IMR-90 (cell line): ENCODE results near the gene DNAJC13. TPM values are rescaled to one million over a fixed set of nuclear protein-coding genes. Genes with fewer than 3 reads are reported as not detected.

ENCODE experiments used
- ATAC-seq: fragments of 200-7000 bp; cut with Tn5 transposase; 2 replicates; pipeline ENCODE4 v1.9.1; 2020; ENCODE audit warnings: low read depth, mild to moderate bottlenecking, moderate library complexity
- BruUV-seq: library from RNA; stranded (reverse); fragments of 400-500 nt; replicated peaks from 2 replicates; lab custom pipeline; 2021; lab: Mats Ljungman, UMichigan
- CTCF ChIA-PET: fragments of 300-600 bp; formaldehyde crosslinking; extraction: SDS; loops from one replicate; lab custom pipeline; 2021; ENCODE audit warnings: antibody characterized with exemption; lab: Yijun Ruan, JAX
- POLR2A ChIA-PET: fragments of 300-600 bp; sonication (Branson Sonifier 250); formaldehyde crosslinking; loops from one replicate; lab custom pipeline; 2022; ENCODE audit warnings: antibody characterized with exemption; ENCODE audit not compliant: unreplicated experiment; lab: Charles Lee
- DNase-seq: peaks from one replicate; pipeline ENCODE4 v3.0.0; 2013
- H2AFZ ChIP-seq: replicated peaks from 2 replicates; pipeline ENCODE3; 2013; ENCODE audit warnings: low read length, mild to moderate bottlenecking; ENCODE audit not compliant: poor library complexity
- H2AK5ac ChIP-seq: 2 replicates; pipeline ENCODE4 v1.6.1; 2013; ENCODE audit warnings: low read depth, low read length, inconsistent platforms
- H2AK9ac ChIP-seq: replicated peaks from 2 replicates; pipeline ENCODE3; 2013; ENCODE audit warnings: mild to moderate bottlenecking, low read depth, low read length, moderate library complexity; ENCODE audit not compliant: poor library complexity
- H2BK120ac ChIP-seq: 2 replicates; pipeline ENCODE4 v1.6.1; 2013; ENCODE audit warnings: low read depth, low read length, inconsistent platforms
- H2BK15ac ChIP-seq: 3 replicates; pipeline ENCODE4 v1.6.1; 2013; ENCODE audit warnings: low read depth, low read length, inconsistent platforms
- H2BK20ac ChIP-seq: 2 replicates; pipeline ENCODE4 v1.6.1; 2013; ENCODE audit warnings: low read depth, mild to moderate bottlenecking, inconsistent platforms, low read length, moderate library complexity
- H2BK5ac ChIP-seq: 2 replicates; pipeline ENCODE4 v1.6.1; 2013; ENCODE audit warnings: mild to moderate bottlenecking, low read depth, low read length, inconsistent platforms; ENCODE audit not compliant: poor library complexity, severe bottlenecking
- H3K14ac ChIP-seq: replicated peaks from 2 replicates; pipeline ENCODE4 v1.6.1; 2013; ENCODE audit warnings: low read depth, low read length, inconsistent platforms
- H3K18ac ChIP-seq: 2 replicates; pipeline ENCODE4 v1.6.1; 2013; ENCODE audit warnings: low read depth, low read length, control low read depth
- H3K23ac ChIP-seq: 2 replicates; pipeline ENCODE4 v1.6.1; 2013; ENCODE audit warnings: low read depth, low read length, inconsistent platforms
- H3K27ac ChIP-seq: 2 replicates; pipeline ENCODE4 v1.5.1; 2013; ENCODE audit warnings: mild to moderate bottlenecking, control low read depth, low read length; ENCODE audit not compliant: insufficient read depth
- H3K27me3 ChIP-seq: 2 replicates; pipeline ENCODE4 v1.6.1; 2013; ENCODE audit warnings: low read length; ENCODE audit not compliant: control insufficient read depth, insufficient read depth
- H3K36me3 ChIP-seq: 2 replicates; pipeline ENCODE4 v1.6.1; 2013; ENCODE audit warnings: low read length, mixed read lengths; ENCODE audit not compliant: control insufficient read depth, insufficient read depth
- H3K4ac ChIP-seq: 2 replicates; pipeline ENCODE4 v1.6.1; 2013; ENCODE audit warnings: low read depth, low read length, inconsistent platforms
- H3K4me1 ChIP-seq: 2 replicates; pipeline ENCODE4 v1.6.1; 2013; ENCODE audit warnings: low read length, mixed read lengths; ENCODE audit not compliant: control insufficient read depth, insufficient read depth
- H3K4me2 ChIP-seq: 2 replicates; pipeline ENCODE4 v1.6.1; 2013; ENCODE audit warnings: low read depth, mild to moderate bottlenecking, control low read depth, low read length, moderate library complexity
- H3K4me3 ChIP-seq: 2 replicates; pipeline ENCODE4 v1.5.1; 2013; ENCODE audit warnings: low read depth, mild to moderate bottlenecking, control low read depth, low read length, moderate library complexity; ENCODE audit not compliant: insufficient read depth
- H3K56ac ChIP-seq: 2 replicates; pipeline ENCODE4 v1.6.1; 2013; ENCODE audit warnings: low read length, inconsistent platforms; ENCODE audit not compliant: insufficient read depth; ENCODE audit errors: extremely low read depth
- H3K79me1 ChIP-seq, 2 experiments: 2 replicates each; pipeline ENCODE4 v1.6.1; 2013; ENCODE audit warnings: low read length in 2 of 2, inconsistent platforms in 1 of 2, low read depth in 1 of 2
- H3K9ac ChIP-seq: 2 replicates; pipeline ENCODE4 v1.6.1; 2013; ENCODE audit warnings: low read depth, low read length, control low read depth
- H3K9me1 ChIP-seq: 2 replicates; pipeline ENCODE4 v1.6.1; 2013; ENCODE audit warnings: low read length, inconsistent platforms; ENCODE audit not compliant: insufficient read depth
- H3K9me3 ChIP-seq: 2 replicates; pipeline ENCODE4 v1.6.1; 2013; ENCODE audit warnings: low read length; ENCODE audit not compliant: control insufficient read depth, insufficient read depth
- H4K20me1 ChIP-seq: 2 replicates; pipeline ENCODE4 v1.6.1; 2013; ENCODE audit warnings: low read length, inconsistent platforms; ENCODE audit not compliant: insufficient read depth
- H4K5ac ChIP-seq: 2 replicates; pipeline ENCODE4 v1.6.1; 2013; ENCODE audit warnings: mild to moderate bottlenecking, low read depth, low read length, control low read depth
- H4K8ac ChIP-seq, 2 experiments: 2 replicates each; pipeline ENCODE4 v1.6.1; 2013; ENCODE audit warnings: low read depth in 2 of 2, low read length in 2 of 2, control low read depth in 1 of 2, inconsistent platforms in 1 of 2
- H4K91ac ChIP-seq: 2 replicates; pipeline ENCODE4 v1.6.1; 2013; ENCODE audit warnings: low read depth, low read length, inconsistent platforms; ENCODE audit not compliant: insufficient read depth
- BHLHE40 ChIP-seq: fragments of 150-350 bp; IDR thresholded peaks from 2 replicates; pipeline ENCODE4 v1.6.1; 2016; ENCODE audit warnings: mild to moderate bottlenecking, low read depth, low read length
- CEBPB ChIP-seq: IDR thresholded peaks from 2 replicates; pipeline ENCODE4 v1.6.1; 2012; ENCODE audit warnings: low read depth, low read length, improper control_type of control experiment
- FOS ChIP-seq: fragments of 150-350 bp; IDR thresholded peaks from 2 replicates; pipeline ENCODE4 v1.6.1; 2016; ENCODE audit warnings: low read depth, low read length
- MAFK ChIP-seq: IDR thresholded peaks from 2 replicates; pipeline ENCODE4 v1.6.1; 2012; ENCODE audit warnings: low read depth, low read length, improper control_type of control experiment
- MAZ ChIP-seq: IDR thresholded peaks from 2 replicates; pipeline ENCODE4 v1.6.1; 2012; ENCODE audit warnings: low read depth, mild to moderate bottlenecking, low read length, improper control_type of control experiment, moderate library complexity, borderline replicate concordance
- MXI1 ChIP-seq: IDR thresholded peaks from 2 replicates; pipeline ENCODE4 v1.6.1; 2012; ENCODE audit warnings: low read depth, mild to moderate bottlenecking, low read length, moderate library complexity, borderline replicate concordance
- NFE2L2 ChIP-seq: fragments of 150-350 bp; IDR thresholded peaks from 2 replicates; pipeline ENCODE4 v1.6.1; 2016; ENCODE audit warnings: low read depth, mild to moderate bottlenecking, low read length
- RAD21 ChIP-seq: IDR thresholded peaks from 2 replicates; pipeline ENCODE4 v1.6.1; 2012; ENCODE audit warnings: low read length, improper control_type of control experiment
- RCOR1 ChIP-seq: IDR thresholded peaks from 2 replicates; pipeline ENCODE4 v1.6.1; 2012; ENCODE audit warnings: mild to moderate bottlenecking, low read length, improper control_type of control experiment; ENCODE audit not compliant: insufficient replicate concordance
- RFX5 ChIP-seq: IDR thresholded peaks from 2 replicates; pipeline ENCODE4 v1.8.0; 2012; ENCODE audit warnings: low read depth, mild to moderate bottlenecking, low read length, moderate library complexity
- SMC3 ChIP-seq: fragments of 150-350 bp; IDR thresholded peaks from 2 replicates; pipeline ENCODE4 v1.6.1; 2016; ENCODE audit warnings: low read depth, mild to moderate bottlenecking, antibody characterized with exemption, low read length, moderate library complexity
- WGBS, 2 experiments: methylation state at CpG; one replicate each; pipeline versions ENCODE4 v1.1.5 to v1.1.7; 2013; ENCODE audit warnings: missing lambda C conversion rate in 2 of 2; ENCODE audit not compliant: insufficient read length in 1 of 2; ENCODE audit errors: extremely low coverage in 2 of 2; 5-methylcytosine and 5-hydroxymethylcytosine counted together
- dilution Hi-C: fragments of 300-500 bp; cut with HindIII; formaldehyde crosslinking; loops from one replicate; pipeline ENCODE4 v1.14.3; 2018; ENCODE audit warnings: low sequenced_read_pairs; ENCODE audit not compliant: unreplicated experiment
- in situ Hi-C: fragments of 300-500 bp; cut with MboI; formaldehyde crosslinking; loops from 3 replicates; pipeline ENCODE4 v1.14.3; 2019; ENCODE audit warnings: low sequenced_read_pairs, inconsistent platforms, mixed read lengths
- intact Hi-C: fragments of 100-400 bp; cut with micrococcal nuclease; formaldehyde crosslinking; loops from 2 replicates; pipeline ENCODE4 v1.10.0; 2022
- polyA plus RNA-seq, 3 experiments: library from polyadenylated mRNA; depleted of rRNA; stranded (reverse); fragments of >200 nt; gene quantifications; 2 replicates each; pipeline ENCODE4 v1.2.3, GENCODE V29; 2012; ENCODE audit warnings: low replicate concordance in 1 of 3
- total RNA-seq: library from RNA; depleted of rRNA; stranded (reverse); fragments of >200 nt; gene quantifications from 2 replicates; pipeline ENCODE4 v1.2.3, GENCODE V29; 2012
- TF ChIP-seq, protein P1 (sequence below): fragments of 150-350 bp; IDR thresholded peaks from 2 replicates; pipeline ENCODE4 v1.6.1; 2016; ENCODE audit warnings: low read depth, mild to moderate bottlenecking, low read length, moderate library complexity, borderline replicate concordance
- TF ChIP-seq, protein P2 (sequence below): fragments of 150-350 bp; IDR thresholded peaks from 2 replicates; pipeline ENCODE4 v1.6.1; 2017; ENCODE audit warnings: mild to moderate bottlenecking, antibody characterized with exemption, low read length, low read depth

DNAJC13 gene
- total and polyA plus RNA-seq, 2 of the 4 experiments (the other 2 are of a cell fraction) = 16.4 to 48.6 TPM

GRCh38 chr3:132544130-132544529 lies 126.8 kb downstream of the DNAJC13 start:
- peaks cover 23% of the 10 kb centered on the region for H3K4me1 ChIP-seq
- peak overlapping the region; percentile 67 for H2BK5ac ChIP-seq
- ATAC-seq = no peak
- CTCF ChIA-PET = no interaction called here
- peak overlapping the region; percentile 71 for H3K4ac ChIP-seq
- BruUV-seq = no TSS peak
- H3K4me2 ChIP-seq = no peak overlapping the region
- H3K27me3 ChIP-seq = no peaks in the 10 kb centered on the region
- intact Hi-C loops = loop anchor here (5.0 kb wide), 1 partner anchor 48 kb away; no protein-coding TSS in a partner anchor
- peaks cover 25% of the 10 kb centered on the region for H3K9me1 ChIP-seq
- peak overlapping the region; percentile 93 for H2BK15ac ChIP-seq
- TF ChIP-seq SMC3 (no peak), BHLHE40 (no peak), NFE2L2 (no peak), MAZ (no peak), RCOR1 (no peak), FOS (no peak), MXI1 (no peak), MAFK (no peak), CEBPB (no peak), RFX5 (no peak), RAD21 (no peak)
- TF ChIP-seq, protein P1, sequence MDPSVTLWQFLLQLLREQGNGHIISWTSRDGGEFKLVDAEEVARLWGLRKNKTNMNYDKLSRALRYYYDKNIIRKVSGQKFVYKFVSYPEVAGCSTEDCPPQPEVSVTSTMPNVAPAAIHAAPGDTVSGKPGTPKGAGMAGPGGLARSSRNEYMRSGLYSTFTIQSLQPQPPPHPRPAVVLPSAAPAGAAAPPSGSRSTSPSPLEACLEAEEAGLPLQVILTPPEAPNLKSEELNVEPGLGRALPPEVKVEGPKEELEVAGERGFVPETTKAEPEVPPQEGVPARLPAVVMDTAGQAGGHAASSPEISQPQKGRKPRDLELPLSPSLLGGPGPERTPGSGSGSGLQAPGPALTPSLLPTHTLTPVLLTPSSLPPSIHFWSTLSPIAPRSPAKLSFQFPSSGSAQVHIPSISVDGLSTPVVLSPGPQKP = no peak
- TF ChIP-seq, protein P2, sequence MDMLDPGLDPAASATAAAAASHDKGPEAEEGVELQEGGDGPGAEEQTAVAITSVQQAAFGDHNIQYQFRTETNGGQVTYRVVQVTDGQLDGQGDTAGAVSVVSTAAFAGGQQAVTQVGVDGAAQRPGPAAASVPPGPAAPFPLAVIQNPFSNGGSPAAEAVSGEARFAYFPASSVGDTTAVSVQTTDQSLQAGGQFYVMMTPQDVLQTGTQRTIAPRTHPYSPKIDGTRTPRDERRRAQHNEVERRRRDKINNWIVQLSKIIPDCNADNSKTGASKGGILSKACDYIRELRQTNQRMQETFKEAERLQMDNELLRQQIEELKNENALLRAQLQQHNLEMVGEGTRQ = no peak
- no peak overlapping the region for H3K4me3 ChIP-seq
- peaks cover 13 to 32% of the 10 kb centered on the region in 2 experiments; a peak in 3 of 4 replicates for H3K79me1 ChIP-seq
- H2BK20ac ChIP-seq = peak overlapping the region; percentile 86
- H4K20me1 ChIP-seq = no peaks in the 10 kb centered on the region
- no peak overlapping the region for H2AK9ac ChIP-seq
- H4K91ac ChIP-seq = peak overlapping the region; percentile 53
- 86% methylated on average over 1 of the region's 2 CpGs; no CpG with 5 or more reads in 1 of the 2 experiments for WGBS, 2 experiments
- in situ Hi-C loops = loop anchor here (5.0 kb wide), 1 partner anchor 103 kb away; no protein-coding TSS in a partner anchor
- no peak overlapping the region for H3K9ac ChIP-seq
- H3K23ac ChIP-seq = peak overlapping the region; percentile 73; the same call in 1 of the 2 replicates
- dilution Hi-C loops = loop anchor here (25.0 kb wide), 1 partner anchor 93 kb away; no protein-coding TSS in a partner anchor
- POLR2A ChIA-PET = no interaction called here
- H3K18ac ChIP-seq = peak overlapping the region; percentile 75
- H4K5ac ChIP-seq = peak overlapping the region; percentile 57; the same call in 1 of the 2 replicates
- peak overlapping the region; percentile 50 for H3K14ac ChIP-seq
- peaks cover 7% of the 10 kb centered on the region for H3K36me3 ChIP-seq
- H2AK5ac ChIP-seq = peak overlapping the region; percentile 66; the same call in 1 of the 2 replicates
- peak overlapping the region; percentile 57 to 73; a peak in 3 of 4 replicates for H4K8ac ChIP-seq
- peak overlapping the region; percentile 49 for H3K27ac ChIP-seq
- no peak for DNase-seq
- H3K9me3 ChIP-seq = no peaks in the 10 kb centered on the region
- H2AFZ ChIP-seq = no peak overlapping the region
- H2BK120ac ChIP-seq = peak overlapping the region; percentile 50
- no peak overlapping the region for H3K56ac ChIP-seq
